ENCODE data around the gene BAIAP2L2. TPM values are rescaled to one million over a fixed set of nuclear protein-coding genes. Genes with fewer than 3 reads are reported as not detected.
"Not testable (repeated sequence)": the region's sequence is repeated elsewhere in the genome, so short reads cannot be mapped to it uniquely, and the experiment has no call there.

The BAIAP2L2 gene, protein sequence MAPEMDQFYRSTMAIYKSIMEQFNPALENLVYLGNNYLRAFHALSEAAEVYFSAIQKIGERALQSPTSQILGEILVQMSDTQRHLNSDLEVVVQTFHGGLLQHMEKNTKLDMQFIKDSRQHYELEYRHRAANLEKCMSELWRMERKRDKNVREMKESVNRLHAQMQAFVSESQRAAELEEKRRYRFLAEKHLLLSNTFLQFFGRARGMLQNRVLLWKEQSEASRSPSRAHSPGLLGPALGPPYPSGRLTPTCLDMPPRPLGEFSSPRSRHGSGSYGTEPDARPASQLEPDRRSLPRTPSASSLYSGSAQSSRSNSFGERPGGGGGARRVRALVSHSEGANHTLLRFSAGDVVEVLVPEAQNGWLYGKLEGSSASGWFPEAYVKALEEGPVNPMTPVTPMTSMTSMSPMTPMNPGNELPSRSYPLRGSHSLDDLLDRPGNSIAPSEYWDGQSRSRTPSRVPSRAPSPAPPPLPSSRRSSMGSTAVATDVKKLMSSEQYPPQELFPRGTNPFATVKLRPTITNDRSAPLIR
- total RNA-seq (under 1 TPM; 0.16 to 0.71 (median 0.27) TPM), polyA plus RNA-seq (10 to 100 TPM; 25.8 to 48.7 (median 34.7) TPM)

- peaks cover 0 to 2% (median 0%) of the 10 kb centered on the region in 4 donors for H3K36me3 ChIP-seq
Observed at GRCh38 chr22:38110008-38110862, at the start of gene BAIAP2L2. TSS of gene BAIAP2L2 (minus strand) at chr22:38110684. CDS start at chr22:38110525, 159 bp downstream.

GRCh38 chr22:38155703-38156102 lies 45.2 kb upstream of the BAIAP2L2 start:
- no peaks in the 10 kb centered on the region for H3K27me3 ChIP-seq
- no peak for DNase-seq
- no peak overlapping the region for H3K4me3 ChIP-seq
- H3K36me3 ChIP-seq = no peaks in the 10 kb centered on the region
- no peaks in the 10 kb centered on the region for H3K4me1 ChIP-seq
- intact Hi-C loops (cut with DNase I) = no loop called here
- H3K27ac ChIP-seq = no peak overlapping the region
- no peak for TF ChIP-seq EP300 (IDR thresholded peaks at IDR 0.05)
- no peak for TF ChIP-seq POLR2AphosphoS5 (IDR thresholded peaks at IDR 0.05)
- no peak for TF ChIP-seq POLR2A (IDR thresholded peaks at IDR 0.05)
- TF ChIP-seq, protein P1, sequence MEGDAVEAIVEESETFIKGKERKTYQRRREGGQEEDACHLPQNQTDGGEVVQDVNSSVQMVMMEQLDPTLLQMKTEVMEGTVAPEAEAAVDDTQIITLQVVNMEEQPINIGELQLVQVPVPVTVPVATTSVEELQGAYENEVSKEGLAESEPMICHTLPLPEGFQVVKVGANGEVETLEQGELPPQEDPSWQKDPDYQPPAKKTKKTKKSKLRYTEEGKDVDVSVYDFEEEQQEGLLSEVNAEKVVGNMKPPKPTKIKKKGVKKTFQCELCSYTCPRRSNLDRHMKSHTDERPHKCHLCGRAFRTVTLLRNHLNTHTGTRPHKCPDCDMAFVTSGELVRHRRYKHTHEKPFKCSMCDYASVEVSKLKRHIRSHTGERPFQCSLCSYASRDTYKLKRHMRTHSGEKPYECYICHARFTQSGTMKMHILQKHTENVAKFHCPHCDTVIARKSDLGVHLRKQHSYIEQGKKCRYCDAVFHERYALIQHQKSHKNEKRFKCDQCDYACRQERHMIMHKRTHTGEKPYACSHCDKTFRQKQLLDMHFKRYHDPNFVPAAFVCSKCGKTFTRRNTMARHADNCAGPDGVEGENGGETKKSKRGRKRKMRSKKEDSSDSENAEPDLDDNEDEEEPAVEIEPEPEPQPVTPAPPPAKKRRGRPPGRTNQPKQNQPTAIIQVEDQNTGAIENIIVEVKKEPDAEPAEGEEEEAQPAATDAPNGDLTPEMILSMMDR (IDR thresholded peaks at IDR 0.05) = no peak
- 95% methylated on average over 1 of the region's 1 CpG for WGBS, 2 donors
- no peaks in the 10 kb centered on the region for H3K9me3 ChIP-seq

More at GRCh38 chr22:38110008-38110862, at the start of gene BAIAP2L2:
- Histone ChIP-seq H3K27me3 (no peaks in the 10 kb centered on the region), H3K27ac (peak within 1 kb of the TSS in 1 of 4 donors; percentile 22), H3K9me3 (no peaks in the 10 kb centered on the region), H3K4me3 (no peak within 1 kb of the TSS), H3K4me1 (peaks cover 0 to 9% (median 4%) of the 10 kb centered on the region in 4 donors)
- WGBS, 2 donors = 19 to 67% methylated on average over 19 of the region's 19 CpGs
- DNase-seq = no peak
- intact Hi-C loops (cut with DNase I) = loop anchor here (10.0 kb wide), 1 partner anchor 105 kb away; no protein-coding TSS in a partner anchor
- TF ChIP-seq POLR2AphosphoS5 (IDR thresholded peaks at IDR 0.05) = no peak
- TF ChIP-seq, protein P1 (IDR thresholded peaks at IDR 0.05) = no peak
- TF ChIP-seq POLR2A (IDR thresholded peaks at IDR 0.05) = no peak
- TF ChIP-seq EP300 (IDR thresholded peaks at IDR 0.05) = no peak

DNA sequence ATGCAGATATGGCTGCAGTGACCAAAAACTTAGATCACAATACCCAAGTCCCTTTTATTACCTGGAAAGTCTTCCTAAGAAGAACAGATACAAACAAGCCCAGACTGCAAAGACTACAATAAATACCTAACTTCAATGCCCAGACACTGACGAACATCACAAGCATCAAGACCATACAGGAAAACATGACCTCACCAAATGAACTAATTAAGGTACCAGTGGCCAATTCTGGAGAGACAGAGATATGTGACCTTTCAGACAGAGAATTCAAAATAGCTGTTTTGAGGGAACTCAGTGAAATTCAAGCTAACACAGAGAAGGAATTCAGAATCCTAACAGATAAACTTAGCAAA lies 44.1 kb upstream of the BAIAP2L2 start:
- WGBS, 2 donors = 31 to 54% methylated on average over 1 of the region's 1 CpG

GRCh38 chr22:38153821-38154562 lies 43.5 kb upstream of the BAIAP2L2 start:
- no peak overlapping the region for H3K27ac ChIP-seq
- WGBS, 2 donors = 48 to 71% methylated on average over 4 of the region's 4 CpGs

More for the DNA sequence above, 44.1 kb upstream of the BAIAP2L2 start:
- H3K27me3 ChIP-seq; H3K4me3 ChIP-seq; intact Hi-C loops (cut with DNase I); H3K4me1 ChIP-seq; H3K9me3 ChIP-seq; H3K27ac ChIP-seq; DNase-seq; H3K36me3 ChIP-seq: not testable (repeated sequence)

More at GRCh38 chr22:38153821-38154562, 43.5 kb upstream of the BAIAP2L2 start:
- intact Hi-C loops (cut with DNase I) = no loop called here
- Histone ChIP-seq H3K9me3 (no peaks in the 10 kb centered on the region), H3K36me3 (no peaks in the 10 kb centered on the region), H3K27me3 (no peaks in the 10 kb centered on the region), H3K4me1 (peaks cover 0 to 3% (median 0%) of the 10 kb centered on the region in 4 donors), H3K4me3 (no peak overlapping the region)
- peak; percentile 40 for DNase-seq
- TF ChIP-seq POLR2AphosphoS5 (IDR thresholded peaks at IDR 0.05) = no peak
- TF ChIP-seq, protein P1 (IDR thresholded peaks at IDR 0.05) = no peak
- no peak for TF ChIP-seq EP300 (IDR thresholded peaks at IDR 0.05)
- TF ChIP-seq POLR2A (IDR thresholded peaks at IDR 0.05) = no peak
